Measurements from ENCODE around the gene DNAJB6.

DNA sequence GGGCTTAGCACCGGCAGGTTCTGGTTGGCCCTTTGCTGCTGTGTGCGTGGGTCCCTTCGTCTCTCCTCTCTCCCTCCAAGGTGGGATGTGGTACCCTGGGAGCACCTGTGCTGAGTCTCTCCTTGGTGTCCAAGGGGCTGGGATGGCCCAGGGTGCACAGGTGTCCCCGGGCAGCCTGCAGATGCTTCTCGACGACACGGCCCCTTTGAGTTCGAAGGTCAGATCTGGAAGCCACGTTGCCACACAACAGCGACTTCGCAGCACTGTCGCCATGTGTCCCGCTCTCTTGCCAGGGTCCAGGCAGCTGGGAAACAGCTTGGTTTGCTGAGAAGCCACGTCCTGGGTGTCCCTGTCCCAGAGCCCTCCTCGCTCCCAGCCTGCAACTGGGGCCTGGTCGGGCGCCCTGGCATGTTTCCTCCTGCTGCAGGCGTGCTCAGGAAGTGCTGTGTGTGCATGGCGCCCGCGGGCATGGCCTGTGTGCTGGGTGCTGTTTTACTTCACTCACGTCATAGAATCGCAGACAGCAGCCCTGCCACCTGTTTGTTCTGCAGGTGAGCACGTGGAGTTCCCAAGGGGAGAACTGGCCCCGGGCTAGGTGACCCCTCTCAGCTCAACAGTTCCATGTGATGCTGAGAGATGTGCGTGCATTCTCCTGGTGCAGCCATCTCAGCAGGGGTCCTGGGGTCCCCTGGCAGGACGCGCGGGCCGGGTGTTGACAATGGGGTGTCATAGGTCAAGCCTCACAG lies 70.9 kb downstream of the DNAJB6 start:
- TF ChIP-seq, protein P1, sequence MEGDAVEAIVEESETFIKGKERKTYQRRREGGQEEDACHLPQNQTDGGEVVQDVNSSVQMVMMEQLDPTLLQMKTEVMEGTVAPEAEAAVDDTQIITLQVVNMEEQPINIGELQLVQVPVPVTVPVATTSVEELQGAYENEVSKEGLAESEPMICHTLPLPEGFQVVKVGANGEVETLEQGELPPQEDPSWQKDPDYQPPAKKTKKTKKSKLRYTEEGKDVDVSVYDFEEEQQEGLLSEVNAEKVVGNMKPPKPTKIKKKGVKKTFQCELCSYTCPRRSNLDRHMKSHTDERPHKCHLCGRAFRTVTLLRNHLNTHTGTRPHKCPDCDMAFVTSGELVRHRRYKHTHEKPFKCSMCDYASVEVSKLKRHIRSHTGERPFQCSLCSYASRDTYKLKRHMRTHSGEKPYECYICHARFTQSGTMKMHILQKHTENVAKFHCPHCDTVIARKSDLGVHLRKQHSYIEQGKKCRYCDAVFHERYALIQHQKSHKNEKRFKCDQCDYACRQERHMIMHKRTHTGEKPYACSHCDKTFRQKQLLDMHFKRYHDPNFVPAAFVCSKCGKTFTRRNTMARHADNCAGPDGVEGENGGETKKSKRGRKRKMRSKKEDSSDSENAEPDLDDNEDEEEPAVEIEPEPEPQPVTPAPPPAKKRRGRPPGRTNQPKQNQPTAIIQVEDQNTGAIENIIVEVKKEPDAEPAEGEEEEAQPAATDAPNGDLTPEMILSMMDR (IDR thresholded peaks at IDR 0.05), result no peak
- TF ChIP-seq POLR2AphosphoS5 (IDR thresholded peaks at IDR 0.05; ENCODE audit: low read depth, low read length) (no peak), TCF7L2 (IDR thresholded peaks at IDR 0.05; ENCODE audit: low read depth, low read length) (no peak), SIN3A (IDR thresholded peaks at IDR 0.05; ENCODE audit: borderline replicate concordance, insufficient read depth, low read depth, low read length) (no peak)
- TF ChIP-seq, protein P2, sequence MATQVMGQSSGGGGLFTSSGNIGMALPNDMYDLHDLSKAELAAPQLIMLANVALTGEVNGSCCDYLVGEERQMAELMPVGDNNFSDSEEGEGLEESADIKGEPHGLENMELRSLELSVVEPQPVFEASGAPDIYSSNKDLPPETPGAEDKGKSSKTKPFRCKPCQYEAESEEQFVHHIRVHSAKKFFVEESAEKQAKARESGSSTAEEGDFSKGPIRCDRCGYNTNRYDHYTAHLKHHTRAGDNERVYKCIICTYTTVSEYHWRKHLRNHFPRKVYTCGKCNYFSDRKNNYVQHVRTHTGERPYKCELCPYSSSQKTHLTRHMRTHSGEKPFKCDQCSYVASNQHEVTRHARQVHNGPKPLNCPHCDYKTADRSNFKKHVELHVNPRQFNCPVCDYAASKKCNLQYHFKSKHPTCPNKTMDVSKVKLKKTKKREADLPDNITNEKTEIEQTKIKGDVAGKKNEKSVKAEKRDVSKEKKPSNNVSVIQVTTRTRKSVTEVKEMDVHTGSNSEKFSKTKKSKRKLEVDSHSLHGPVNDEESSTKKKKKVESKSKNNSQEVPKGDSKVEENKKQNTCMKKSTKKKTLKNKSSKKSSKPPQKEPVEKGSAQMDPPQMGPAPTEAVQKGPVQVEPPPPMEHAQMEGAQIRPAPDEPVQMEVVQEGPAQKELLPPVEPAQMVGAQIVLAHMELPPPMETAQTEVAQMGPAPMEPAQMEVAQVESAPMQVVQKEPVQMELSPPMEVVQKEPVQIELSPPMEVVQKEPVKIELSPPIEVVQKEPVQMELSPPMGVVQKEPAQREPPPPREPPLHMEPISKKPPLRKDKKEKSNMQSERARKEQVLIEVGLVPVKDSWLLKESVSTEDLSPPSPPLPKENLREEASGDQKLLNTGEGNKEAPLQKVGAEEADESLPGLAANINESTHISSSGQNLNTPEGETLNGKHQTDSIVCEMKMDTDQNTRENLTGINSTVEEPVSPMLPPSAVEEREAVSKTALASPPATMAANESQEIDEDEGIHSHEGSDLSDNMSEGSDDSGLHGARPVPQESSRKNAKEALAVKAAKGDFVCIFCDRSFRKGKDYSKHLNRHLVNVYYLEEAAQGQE (IDR thresholded peaks at IDR 0.05; ENCODE audit: insufficient read depth in 1 of 2, low read depth in 2 of 2, low read length in 1 of 2), result no peak
